CD4-positive, alpha-beta T cell treated with Interleukin-12 subunit alpha and Interleukin-12 subunit beta, for 1 hour (primary cell): ENCODE measurements around the gene SUN1.

Experiments used
- DNase-seq: peaks from one replicate; pipeline ENCODE4 v3.0.0-alpha.2; 2020

SUN1 gene

DNA sequence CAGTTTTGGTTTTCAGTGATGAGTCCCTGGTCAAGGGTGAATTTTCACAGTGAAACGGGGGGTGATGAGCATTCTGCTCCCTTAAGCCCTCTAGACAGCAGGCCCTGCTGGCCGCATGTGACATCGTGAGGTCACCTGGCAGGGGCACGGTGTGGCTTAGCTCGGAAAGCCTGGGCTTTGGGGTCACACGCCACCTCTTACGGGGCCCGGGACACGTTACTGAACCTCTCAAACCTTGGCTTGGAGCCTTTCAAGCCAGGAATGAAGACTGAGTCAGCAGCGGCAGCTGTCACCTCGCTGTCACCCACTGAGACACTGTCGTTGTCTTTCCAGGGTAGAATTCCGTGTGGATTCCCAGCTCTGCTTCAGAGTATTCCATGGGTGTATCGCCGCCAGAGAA is 48.2 kb downstream of the SUN1 start:
- DNase-seq, result no peak

DNA sequence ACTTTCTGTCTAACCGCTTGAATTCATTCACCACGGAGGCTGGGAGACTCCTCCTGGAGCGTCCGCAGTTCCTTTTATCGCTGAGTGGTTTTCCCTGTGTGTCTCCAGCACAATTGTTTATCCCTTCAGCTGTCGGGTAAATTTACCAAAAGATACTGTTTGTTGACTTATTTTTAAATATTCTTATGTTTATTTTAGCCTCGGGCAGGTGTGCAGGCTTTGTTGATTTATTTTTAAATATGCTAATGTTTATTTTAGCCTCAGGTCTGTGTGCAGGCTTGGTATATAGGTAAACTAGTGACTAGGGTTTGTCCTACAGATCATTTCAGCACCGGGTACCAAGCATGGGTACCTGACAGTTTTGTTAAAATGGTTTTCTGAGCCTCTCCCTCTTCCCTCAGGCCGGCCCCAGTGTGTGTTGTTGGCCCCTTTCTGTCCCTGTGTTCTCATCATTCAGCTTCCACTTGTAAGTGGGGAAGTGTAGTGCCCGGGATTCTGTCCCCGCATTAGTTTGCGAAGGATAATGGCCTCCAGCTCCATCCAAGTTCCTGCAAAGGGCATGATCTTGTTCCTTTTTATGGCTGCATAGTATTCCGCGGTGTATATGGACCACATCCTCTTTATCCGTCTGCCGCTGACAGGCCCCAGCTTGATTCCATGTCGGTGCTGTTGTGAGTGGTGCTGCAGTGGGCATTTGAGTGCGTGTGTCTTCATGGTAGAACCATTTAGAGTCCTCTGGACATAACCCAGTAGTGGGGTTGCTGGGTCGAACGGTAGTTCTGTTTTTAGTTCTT is 49.4 kb downstream of the SUN1 start:
- no peak for DNase-seq

DNA sequence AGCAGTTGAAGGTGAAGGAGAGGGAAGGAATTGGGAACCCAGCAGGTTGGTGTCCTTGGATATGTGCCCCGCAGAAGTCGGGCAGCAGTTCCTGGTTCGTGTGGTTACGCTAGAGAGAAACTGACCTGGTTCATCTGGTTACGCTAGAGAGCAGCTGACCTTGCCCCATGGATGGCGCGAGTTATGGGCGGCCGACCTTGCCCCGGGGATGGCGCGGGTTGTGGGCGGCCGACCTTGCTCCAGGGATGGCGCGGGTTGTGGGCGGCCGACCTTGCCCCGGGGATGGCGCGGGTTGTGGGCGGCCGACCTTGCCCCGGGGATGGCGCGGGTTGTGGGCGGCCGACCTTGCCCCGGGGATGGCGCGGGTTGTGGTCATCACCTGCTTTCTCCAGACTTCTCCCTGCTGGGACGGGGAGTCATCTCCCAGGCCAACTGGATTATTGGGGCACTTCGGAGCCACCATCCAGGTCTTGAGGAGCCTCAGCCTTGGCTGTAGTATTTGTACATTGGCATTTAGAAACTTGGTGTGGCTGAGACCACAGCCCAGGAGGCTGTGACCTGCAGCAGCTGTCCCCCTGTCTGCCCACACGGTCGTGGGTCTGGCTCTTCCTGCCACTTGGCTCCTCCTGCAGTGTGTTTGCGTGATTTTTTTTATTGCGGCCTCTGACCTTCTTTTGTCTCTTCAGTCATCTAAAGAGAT is 50.2 kb downstream of the SUN1 start:
- no peak for DNase-seq

DNA sequence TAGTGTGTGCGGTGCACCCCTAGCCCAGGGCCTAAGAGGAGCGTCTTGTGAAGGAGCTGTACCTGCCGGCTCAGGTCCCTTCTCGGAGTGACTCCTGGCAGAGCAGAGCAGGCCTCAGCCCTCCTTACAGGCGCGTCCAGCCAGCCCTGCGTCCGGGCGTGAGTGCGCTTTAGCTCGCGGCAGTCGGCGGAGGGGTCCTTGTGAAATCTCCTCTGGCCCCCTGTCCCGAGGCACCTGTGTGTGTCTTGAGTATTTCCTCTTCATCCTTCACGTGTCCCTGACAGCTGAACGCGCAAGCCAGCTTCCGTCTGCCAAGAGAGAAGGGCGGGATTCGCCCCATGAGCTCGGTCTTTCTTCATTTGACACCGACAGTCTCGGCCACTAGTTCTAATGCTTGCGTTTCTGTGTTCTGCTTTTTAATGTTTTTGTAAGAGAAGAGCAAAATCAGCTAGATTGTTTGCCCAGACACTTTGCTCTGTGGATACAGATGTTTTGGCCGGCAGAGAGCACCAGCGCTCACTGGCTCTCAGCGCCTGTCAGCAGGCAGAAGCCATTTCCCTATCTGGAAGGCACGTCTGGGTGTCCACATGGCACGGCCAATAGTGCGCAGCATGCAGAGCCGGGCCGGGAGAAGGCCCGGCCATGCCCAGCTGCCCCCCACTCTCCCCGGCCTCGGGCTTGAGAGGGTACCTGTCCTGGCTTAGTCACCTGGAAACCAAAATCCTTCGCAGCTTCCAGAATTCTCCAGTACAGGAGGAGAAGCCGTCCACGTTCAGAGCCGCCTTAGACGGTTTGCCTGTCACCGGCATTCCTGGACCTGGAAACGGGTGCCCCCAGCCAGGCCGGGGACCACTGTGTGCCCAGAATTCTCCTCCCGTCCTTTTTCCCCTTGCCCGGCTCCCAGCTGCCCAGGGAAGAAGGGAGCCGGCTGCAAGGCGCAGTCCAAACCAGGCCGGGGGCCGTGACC is 51.1 kb downstream of the SUN1 start:
- no peak for DNase-seq

DNA sequence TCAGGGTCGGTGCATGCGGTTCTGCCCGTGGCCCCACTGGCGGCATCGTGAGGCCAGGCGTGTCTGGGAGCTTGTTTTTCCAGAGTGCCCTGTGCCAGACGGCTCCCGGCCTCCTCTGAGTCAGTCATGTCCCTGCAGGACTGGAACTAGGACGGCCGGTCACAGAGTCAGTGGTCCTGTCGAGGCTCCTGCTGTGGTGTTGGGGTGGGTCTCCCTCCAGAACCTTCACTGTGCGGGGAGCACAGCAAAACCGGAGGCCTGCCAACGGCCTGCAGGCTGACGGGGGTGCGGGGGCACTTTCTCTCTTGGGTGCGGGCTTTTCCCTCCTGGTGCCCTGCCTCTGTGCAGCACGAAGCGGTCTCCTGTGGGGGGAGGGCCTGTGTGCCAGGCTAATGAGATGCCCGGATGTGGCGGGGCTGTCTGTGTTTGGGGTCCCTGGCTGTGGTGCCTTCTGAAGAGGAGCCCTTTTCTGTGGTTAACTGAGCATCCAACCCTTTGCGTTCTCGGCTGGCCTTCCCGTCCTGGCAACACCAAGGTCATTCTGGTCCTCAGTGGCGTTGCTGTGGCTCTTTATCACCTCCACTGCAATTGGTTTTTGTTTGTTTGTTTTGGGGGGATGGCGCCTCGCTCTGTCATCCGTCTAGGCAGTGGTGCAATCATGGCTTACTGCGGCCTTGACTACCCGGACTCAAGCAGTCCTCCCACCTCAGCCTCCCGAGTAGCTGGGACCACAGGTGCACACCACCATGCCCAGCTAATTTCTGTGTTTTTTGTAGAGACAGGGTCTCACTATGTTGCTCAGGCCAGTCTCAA is 52.1 kb downstream of the SUN1 start:
- no peak for DNase-seq

DNA sequence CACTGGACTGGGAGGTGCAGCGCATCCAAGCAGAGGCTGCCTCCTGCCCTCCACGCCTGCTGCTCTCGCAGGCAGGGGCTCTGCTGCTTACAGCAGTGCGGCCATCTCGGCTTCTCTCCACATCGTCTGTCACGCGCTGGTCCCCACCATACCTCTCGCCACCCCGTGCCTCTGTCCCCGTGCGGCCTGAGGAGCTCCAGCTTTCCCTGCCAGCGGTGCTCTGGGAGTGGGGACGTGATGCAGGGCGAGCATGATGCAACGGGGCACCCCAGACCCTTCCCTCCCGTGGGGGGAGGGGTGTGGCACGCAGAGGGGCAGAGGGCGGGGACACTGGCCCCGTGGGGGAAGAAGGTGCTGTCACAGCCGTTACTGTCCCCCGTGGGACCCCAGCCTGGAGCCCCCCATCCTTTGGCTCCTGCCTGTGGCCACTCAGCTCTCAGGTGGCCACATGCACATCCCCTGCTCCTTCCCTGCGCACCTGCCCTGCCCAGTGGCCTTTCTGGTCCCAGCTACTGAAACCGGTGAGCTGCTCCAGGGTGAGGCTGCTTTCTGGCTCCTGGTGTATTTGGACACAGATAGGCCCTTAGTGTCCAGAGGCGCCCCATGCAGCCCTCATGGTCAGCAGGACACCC is 53.1 kb downstream of the SUN1 start:
- no peak for DNase-seq

DNA sequence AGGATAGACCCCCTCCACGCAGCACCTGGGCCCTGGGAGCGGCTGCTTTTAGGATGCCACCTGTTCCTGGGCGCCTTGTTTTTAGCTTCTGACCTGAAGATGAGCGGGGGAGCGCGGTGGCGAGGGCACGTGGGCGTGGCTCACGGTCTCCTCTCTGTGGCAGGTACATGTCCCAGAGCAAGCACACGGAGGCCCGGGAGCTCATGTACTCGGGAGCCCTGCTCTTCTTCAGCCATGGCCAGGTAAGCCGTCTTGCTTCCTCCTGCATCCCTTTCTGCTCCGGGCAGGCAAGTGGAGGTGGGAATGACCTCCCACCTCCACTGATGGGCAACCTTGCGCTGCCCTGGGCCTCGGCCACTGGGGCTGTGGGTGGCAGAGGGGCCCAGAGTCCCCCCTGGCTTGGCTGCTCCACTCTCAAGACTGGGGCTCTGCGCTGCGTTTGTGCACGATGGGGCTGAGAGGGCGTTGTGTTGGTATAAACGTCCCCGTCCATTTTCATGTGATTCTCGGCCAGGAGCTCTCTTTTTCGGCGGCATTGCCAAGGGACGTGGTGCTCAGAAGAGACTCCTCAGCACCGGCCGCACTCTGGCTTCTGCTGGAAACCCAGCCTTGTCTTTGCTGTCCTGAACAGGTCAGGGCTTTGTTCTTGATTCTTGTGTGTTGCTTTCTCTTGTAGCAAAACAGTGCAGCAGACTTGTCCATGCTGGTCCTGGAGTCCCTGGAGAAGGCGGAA is 53.8 kb downstream of the SUN1 start:
- no peak for DNase-seq

DNA sequence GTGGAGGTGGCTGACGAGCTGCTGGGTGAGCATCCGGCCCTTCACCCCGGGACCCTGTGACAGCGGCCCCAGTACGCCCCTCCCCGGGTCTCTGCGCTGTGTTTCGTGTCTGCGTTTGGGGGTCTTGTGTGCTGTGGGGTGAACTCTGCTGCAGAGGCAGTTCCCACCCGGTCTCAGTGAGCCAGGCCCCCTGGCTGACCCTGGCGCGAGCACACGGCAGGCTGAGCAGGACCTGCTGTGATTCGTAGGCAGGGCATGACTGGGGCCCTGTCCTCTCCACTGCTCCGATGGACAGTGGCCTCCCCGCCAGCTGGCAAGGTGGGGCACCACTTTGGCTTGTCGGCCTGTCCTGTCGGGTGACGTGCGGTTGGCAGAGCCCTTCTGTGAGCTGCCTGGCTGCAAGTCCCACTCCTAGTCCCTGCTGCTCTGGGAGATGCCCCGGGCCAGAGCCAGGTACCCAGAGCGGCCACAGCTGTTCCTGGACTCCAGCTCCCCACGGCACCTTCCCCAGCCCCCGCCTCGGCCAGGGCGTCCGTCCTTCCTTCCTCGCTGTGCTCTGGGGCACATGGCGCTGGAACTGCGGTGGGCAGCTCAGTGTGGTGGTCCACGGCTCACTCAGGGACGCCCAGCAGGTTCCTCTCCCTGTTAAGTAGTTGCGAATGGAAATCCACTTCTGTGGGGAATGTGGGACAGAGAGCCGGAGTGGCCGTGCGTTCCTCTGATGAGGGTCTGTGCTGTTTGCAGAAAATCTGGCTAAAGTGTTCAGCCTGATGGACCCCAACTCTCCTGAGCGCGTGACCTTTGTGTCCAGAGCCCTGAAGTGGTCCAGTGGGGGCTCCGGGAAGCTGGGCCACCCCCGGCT is 54.6 kb downstream of the SUN1 start:
- DNase-seq, result no peak

DNA sequence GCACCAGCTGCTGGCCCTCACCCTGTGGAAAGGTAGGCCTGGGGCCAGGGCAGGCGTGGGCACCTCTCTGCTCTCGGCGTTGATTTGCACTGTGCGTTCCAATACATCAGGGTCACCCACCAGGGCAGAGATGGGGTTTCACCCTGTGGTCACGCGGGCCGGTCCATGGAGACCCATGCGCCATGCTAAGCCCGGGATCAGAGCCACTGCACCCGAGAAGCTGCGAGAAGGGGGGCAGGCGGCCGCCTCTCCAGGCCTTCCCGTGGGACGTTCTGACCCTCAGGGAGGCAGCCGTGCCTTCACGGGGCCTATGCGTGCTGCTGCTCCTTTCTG is 55.2 kb downstream of the SUN1 start:
- DNase-seq, result no peak

DNA sequence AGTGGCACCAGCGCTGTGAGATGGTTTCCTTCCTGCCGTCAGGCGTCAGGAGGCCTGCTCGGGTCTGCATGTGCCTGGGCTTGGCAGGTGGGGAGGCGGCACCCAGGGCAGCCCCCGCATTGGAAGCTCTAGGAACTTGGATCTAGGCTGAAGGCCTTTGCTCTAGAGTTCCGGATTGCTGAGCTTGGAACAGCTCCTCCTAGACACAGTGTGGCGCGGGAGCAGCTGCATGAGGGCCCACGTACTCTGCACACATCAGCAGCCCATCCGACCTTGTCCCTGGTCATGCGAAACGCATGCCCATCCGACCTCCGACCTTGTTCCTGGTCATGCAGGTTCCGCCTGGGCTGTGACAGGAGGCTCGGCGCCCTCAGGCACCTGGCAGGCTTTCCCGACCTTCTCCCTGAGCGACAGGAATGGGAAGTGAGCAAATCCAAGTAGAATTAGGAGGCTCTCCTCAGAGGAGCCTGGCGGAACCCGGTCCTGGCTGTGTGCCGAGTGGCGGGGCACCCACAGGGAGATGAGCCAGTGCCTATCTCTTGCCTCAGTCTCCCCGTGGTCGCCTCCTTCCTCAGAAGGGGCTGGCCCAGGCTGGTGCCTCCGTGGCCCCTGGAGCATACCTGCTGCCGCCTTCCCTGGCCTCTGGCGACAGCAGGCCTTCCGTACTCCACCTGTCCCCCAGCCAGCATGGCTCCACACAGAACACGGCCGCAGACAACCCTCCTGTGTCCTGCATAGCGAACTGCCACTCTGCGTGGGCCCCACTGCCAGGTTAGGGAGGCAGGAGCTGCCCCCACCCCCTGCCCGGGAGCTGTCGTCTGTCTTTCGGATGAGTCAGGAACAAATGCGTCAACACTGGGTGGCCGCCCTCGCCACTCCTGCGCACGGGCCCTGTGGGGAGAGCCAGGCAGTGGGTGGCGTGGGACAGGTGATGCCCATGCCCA is 56.1 kb downstream of the SUN1 start:
- no peak for DNase-seq

DNA sequence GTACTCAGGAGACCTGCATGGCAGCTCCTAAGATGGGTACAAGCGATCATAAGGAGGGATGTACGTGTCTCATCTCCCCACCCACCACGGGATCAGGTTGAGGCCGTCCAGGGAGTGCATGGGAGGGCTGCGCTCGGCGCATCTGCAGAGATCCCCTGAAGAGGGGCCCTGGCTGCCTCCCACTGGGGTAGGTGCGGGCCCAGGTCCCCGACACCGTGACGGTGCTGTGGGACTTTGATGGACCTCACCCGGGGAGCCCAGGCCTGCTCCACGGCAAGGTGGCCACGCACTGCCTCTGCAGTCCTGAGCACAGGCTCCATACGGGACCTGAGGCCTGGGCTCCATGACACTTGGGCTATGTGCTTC is 56.7 kb downstream of the SUN1 start:
- no peak for DNase-seq

DNA sequence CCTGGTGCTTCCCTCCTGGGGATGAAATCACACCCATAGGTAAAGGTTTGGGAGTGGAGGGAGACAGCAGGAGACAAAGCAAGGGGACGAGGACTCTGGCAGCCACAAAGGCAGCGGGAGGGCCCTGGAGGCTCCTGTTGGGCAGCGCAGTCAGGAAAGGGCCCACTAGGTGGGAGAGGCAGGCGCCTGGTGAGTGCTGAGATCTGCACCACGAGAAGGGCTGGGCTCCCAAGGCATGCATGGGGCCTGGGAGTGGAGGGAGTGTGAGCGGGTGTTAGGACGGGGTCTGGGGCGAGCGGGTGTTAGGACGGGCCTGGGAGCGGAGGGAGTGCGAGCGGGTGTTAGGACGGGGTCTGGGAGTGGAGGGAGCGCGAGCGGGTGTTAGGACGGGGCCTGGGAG is 57.1 kb downstream of the SUN1 start:
- no peak for DNase-seq

DNA sequence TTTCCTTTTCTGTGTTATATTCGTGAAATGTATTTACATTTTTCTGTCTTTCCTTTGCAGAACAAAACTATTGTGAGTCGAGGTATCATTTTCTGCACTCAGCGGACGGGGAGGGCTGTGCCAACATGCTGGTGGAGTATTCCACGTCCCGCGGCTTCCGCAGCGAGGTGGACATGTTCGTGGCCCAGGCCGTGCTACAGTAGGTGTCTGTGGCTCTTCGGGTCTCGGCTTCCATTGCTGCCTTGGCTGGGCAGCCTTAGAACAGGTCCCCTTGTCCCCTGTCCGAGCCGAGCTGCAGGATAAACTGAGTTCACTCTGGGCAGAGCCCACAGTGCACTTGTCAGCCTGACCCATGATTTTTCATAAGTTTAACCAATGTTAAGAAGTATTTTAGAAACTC is 58.6 kb downstream of the SUN1 start:
- no peak for DNase-seq

DNA sequence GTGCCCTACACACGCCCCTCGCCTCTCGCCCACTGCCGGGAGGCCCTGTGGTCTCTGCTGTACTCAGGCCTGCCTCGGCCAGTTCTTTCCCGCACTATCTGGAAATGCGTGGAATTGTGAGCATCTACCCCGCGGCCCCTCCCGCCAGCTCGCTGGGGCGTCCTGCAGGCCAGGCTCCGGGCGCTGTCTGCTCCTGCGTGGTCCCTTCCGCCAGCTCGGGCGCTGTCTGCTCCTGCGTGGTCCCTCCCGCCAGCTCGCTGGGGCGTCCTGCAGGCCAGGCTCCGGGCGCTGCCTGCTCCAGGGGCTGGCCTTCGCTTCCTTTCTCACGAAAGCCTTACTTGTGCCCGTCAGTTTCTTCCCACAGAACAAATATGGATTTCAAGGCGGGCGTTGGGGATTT is 59.0 kb downstream of the SUN1 start:
- no peak for DNase-seq

DNA sequence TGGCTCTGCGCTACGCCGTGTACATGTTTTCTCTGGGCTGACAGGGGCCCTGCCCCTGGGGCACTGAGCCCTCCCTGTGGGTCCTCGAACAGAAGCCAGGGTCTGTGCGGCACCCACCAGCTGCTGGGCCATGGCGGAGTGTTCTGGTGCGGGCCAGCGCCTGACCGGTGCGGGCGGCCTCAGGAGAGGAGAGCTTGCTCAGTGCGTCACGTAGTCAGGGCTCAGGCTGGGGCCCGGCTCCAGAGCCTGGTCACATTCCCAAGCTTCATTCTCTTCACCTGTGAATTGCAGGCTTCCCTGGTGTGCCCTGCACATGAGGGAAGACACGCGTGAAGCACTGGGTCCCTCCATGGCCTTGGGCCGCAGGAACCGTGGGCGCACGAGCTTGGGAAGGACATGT is 59.5 kb downstream of the SUN1 start:
- no peak for DNase-seq

DNA sequence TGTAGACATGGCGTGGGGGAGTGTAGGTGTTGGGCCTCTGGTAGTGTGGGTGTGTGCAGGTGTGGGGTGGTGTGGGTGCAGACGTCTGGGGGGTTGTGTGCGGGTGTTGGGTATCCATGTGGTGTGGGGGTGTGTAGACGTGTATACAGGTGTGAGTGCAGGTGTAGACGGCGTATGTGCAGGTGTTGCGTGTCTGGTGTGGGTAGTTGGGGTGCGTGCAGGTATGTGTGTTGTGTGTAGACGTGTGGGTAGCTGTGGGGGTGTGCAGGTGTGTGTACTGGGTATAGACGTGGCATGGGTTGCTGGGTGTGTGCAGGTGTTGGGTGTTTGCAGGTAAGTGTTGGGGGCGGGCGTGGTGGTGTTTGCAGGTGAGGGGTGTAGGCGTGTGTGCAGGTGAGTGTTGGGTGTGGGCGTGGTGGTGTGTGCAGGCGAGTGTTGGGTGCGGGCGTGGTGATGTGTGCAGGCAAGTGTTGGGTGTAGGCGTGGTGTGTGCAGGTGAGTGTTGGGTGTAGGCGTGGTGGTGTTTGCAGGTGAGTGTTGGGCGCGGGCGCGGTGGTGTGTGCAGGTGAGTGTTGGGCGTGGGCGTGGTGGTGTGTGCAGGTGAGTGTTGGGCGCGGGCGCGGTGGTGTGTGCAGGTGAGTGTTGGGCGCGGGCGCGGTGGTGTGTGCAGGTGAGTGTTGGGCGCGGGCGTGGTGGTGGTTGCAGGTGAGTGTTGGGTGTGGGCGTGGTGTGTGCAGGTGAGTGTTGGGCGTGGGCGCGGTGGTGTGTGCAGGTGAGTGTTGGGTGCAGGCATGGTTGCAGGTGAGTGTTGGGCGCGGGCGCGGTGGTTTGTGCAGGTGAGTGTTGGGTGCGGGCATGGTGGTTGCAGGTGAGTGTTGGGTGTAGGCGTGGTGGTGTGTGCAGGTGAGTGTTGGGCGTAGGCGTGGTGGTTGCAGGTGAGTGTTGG is 60.6 kb downstream of the SUN1 start:
- DNase-seq, result no peak

DNA sequence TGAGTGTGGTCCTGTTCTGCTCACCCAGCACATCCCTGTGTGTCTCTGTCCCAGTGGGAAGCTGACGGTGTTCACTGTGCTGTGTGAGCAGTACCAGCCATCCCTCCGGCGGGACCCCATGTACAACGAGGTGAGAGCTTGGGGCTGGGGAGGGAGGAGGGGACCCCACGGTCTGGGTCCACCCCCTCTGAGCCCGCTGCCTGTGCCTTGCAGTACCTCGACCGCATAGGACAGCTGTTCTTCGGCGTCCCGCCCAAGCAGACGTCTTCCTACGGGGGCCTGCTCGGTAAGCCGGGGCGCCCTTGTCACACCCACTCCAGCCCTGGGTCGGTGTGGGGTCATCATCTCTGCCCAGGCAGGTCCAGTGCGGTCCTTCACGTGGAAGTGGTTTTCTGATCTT is 61.4 kb downstream of the SUN1 start:
- no peak for DNase-seq

DNA sequence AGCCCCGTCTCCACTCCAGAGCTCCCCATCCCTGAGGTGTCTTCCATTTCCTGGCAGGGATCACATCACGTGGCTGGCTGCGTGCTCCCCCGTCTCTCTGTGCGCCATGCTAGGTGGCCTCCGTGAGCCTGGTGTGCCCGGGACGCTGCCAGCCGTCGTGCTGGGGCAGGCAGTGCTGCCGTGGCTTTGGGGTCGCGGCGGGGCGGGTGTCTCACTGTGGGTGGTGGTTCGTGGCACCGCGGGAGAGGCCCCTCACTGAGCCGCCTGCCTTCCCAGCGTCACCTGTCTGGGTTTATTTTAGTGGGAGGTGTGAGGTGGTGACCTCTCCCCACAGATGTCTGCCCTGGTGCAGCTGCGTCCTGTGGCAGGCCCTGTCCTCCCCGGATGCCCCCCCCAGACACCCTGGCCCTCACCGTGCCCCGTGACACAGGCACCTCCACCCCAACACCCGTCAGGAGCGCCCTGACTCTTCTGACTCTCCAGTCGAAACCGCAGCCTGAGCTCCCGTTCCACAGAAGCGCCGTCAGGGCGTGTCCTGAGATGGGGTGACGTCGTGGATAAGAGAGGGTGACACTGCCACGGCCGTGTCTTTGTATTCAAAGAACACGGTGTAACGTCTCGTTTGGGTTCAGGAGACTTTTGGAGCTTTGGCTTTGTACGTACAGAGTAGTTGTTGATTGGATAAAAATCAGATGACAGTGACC is 62.0 kb downstream of the SUN1 start:
- no peak for DNase-seq
